ENCODE data around the gene NHLRC1.

GRCh38 chr6:18162401-18162800, 39.9 kb upstream of the NHLRC1 start:
- TF ChIP-seq CTCF (IDR thresholded peaks at IDR 0.05) (no peak), POLR2A (IDR thresholded peaks at IDR 0.05) (no peak)
